Mucosa of stomach (tissue), 1 donor: ENCODE results near the gene RXYLT1.

Experiments used
- H3K27me3 ChIP-seq: one replicate; pipeline ENCODE4 v1.7.0; 2013; ENCODE audit warnings: mild to moderate bottlenecking, low read length; ENCODE audit not compliant: control insufficient read depth, insufficient read depth
- H3K36me3 ChIP-seq: one replicate; pipeline ENCODE4 v1.7.0; 2013; ENCODE audit warnings: low read length; ENCODE audit not compliant: control insufficient read depth, insufficient read depth
- H3K4me1 ChIP-seq: one replicate; pipeline ENCODE4 v1.7.0; 2013; ENCODE audit warnings: mild to moderate bottlenecking, low read length; ENCODE audit not compliant: control insufficient read depth, insufficient read depth
- H3K4me3 ChIP-seq: one replicate; pipeline ENCODE4 v1.7.0; 2013; ENCODE audit warnings: low read length
- H3K9ac ChIP-seq: one replicate; pipeline ENCODE4 v1.7.0; 2013; ENCODE audit warnings: mild to moderate bottlenecking, low read length, moderate library complexity
- H3K9me3 ChIP-seq: one replicate; pipeline ENCODE4 v1.7.0; 2013; ENCODE audit warnings: mild to moderate bottlenecking, low read length, moderate library complexity; ENCODE audit not compliant: control insufficient read depth
- donor health status: Pancreatic carcinoma.

Gene RXYLT1

DNA sequence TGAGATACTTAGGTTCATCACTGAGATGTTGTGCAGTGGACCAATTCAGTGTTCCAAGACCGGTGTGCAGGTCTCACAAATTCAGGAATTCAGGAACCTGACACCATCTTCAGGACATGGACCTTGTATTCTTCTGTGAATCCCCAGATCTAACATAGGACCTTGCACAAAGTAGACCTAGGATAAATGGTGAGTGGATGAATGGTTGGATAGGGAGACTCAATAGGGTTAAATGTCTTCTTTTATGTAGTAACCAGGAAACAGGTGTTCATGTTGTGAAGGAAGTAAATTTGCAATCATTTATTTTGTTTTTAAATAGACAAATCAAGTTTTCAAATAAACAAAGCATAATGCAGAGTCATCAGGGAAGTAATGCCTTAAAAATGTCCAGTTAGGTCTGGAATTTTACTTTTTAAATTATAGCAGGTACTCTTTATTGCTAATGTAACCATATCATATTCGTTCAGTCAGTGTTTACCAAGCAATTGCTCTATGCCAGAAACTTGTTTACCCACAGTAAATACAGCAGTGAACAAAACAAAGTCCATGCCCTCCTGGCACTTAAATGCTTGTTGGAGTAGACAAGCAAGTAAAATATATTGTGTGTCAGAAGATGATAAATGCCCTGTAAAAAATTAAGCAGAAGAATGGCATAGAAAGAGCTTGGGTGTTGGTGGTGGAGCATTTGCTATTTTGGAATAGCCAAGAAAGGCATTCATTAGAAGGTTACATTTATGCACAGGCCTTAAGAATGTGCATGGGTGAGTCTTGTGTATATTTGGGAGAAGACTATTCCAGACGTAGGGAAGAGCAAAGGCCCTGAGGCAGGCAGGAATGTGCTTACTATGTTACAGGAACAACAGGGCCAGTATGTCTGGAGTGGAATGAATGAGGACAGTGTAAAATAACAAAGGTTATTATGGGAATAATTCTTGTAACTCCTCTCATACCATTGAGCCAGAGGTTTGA, 26.3 kb downstream of the RXYLT1 start:
- Histone ChIP-seq H3K4me3 (no peak overlapping the region), H3K9ac (no peak overlapping the region), H3K27me3 (no peaks in the 10 kb centered on the region), H3K4me1 (peaks cover 22% of the 10 kb centered on the region), H3K36me3 (no peaks in the 10 kb centered on the region), H3K9me3 (no peaks in the 10 kb centered on the region)

- H3K9me3 ChIP-seq, result no peaks in the 10 kb centered on the region
- no peaks in the 10 kb centered on the region for H3K27me3 ChIP-seq
- H3K4me3 ChIP-seq, result no peak overlapping the region
- H3K36me3 ChIP-seq, result no peaks in the 10 kb centered on the region
- H3K4me1 ChIP-seq, result peaks cover 22% of the 10 kb centered on the region
- no peak overlapping the region for H3K9ac ChIP-seq
These were observed 28.9 kb downstream of the RXYLT1 start for GRCh38 chr12:63808631-63809030.

DNA sequence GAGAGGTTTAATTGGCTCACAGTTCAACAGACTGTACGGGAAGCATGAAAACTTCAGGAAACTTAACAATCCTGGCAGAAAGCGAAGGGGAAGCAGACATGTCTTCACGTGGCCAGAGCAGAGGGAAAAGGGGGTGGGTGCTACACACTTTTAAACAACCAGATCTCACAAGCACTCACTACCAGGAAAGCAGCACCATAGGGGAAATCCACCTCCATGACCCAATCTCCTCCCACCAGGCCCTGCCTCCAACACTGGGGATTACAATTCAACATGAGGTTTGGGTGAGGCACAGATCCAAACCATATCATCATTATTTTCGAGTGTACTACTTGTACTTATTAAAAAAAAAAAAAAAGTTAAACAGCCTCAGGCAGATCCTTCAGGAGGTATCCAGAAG, 29.9 kb downstream of the RXYLT1 start:
- H3K9ac ChIP-seq, result no peak overlapping the region
- no peaks in the 10 kb centered on the region for H3K36me3 ChIP-seq
- no peak overlapping the region for H3K4me3 ChIP-seq
- H3K9me3 ChIP-seq, result no peaks in the 10 kb centered on the region
- no peaks in the 10 kb centered on the region for H3K27me3 ChIP-seq
- H3K4me1 ChIP-seq, result peaks cover 22% of the 10 kb centered on the region

DNA sequence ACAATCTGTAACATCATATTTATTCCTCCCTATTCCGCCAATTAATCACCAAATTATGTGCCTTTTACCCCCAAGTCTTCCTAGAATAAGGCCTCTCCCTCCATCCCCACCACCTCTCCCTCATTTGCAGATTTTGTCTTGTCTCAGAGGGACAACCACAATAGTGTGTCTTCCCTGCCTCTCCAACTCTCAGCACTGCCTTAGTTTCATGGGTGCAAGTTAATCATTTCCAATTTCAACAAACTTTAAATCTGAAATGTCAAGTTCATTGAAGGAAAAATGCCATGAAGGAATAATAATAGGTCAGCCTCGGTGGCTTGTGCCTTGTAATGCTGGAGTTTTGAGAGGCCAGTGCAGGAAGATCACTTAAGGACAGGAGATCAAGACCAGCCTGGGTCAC, 31.6 kb downstream of the RXYLT1 start:
- Histone ChIP-seq H3K9me3 (no peaks in the 10 kb centered on the region), H3K36me3 (no peaks in the 10 kb centered on the region), H3K4me3 (no peak overlapping the region), H3K9ac (no peak overlapping the region), H3K27me3 (no peaks in the 10 kb centered on the region), H3K4me1 (peaks cover 12% of the 10 kb centered on the region)

GRCh38 chr12:63811755-63812154, 32.0 kb downstream of the RXYLT1 start:
- Histone ChIP-seq H3K36me3 (no peaks in the 10 kb centered on the region), H3K27me3 (no peaks in the 10 kb centered on the region), H3K9ac (no peak overlapping the region), H3K9me3 (no peaks in the 10 kb centered on the region), H3K4me3 (no peak overlapping the region), H3K4me1 (peaks cover 8% of the 10 kb centered on the region)

GRCh38 chr12:63814146-63814772, 34.5 kb downstream of the RXYLT1 start:
- Histone ChIP-seq H3K9me3 (no peaks in the 10 kb centered on the region), H3K4me1 (no peaks in the 10 kb centered on the region), H3K36me3 (no peaks in the 10 kb centered on the region), H3K9ac (no peak overlapping the region), H3K27me3 (no peaks in the 10 kb centered on the region), H3K4me3 (no peak overlapping the region)

DNA sequence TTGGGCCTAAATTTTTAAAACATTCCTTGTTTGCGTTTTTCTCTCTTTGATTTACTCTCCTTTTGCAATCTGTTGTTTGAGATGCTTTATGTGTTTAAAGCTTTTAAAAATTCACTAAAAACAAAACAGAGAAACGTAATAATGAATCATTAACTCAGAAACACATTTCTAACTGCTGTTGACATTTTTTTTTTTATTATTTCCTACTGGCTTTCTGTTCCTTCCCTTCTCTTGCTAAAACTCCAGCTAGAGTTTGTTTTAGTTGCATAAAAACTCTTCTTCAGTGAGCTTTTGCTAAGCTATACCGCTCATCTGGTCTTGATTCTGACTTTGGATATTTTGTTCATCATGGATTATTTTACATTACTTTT, 35.8 kb downstream of the RXYLT1 start:
- H3K9me3 ChIP-seq, result no peaks in the 10 kb centered on the region
- H3K27me3 ChIP-seq, result no peaks in the 10 kb centered on the region
- H3K36me3 ChIP-seq, result no peaks in the 10 kb centered on the region
- no peaks in the 10 kb centered on the region for H3K4me1 ChIP-seq
- no peak overlapping the region for H3K9ac ChIP-seq
- no peak overlapping the region for H3K4me3 ChIP-seq

DNA sequence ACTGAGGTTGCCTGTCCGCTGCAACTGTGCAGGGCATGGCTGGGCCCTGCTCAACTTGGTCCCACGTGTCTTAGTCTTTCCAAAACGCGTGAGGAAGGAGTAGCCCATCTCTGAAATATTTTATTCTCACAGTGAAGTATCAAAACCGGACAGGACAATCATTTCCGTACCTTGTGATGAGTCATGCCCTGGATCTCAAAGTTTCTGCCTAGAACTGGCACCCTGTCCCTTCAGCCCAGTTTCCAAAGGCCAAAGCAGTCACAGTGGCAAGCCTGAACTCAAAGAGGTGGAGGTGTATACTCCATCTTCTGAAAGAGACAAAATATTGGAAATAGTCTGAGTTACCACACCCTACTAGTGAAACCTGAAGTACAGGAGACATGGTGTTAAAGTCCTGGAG, 36.3 kb downstream of the RXYLT1 start:
- Histone ChIP-seq H3K27me3 (no peaks in the 10 kb centered on the region), H3K4me1 (no peaks in the 10 kb centered on the region), H3K4me3 (no peak overlapping the region), H3K9me3 (no peaks in the 10 kb centered on the region), H3K9ac (no peak overlapping the region), H3K36me3 (no peaks in the 10 kb centered on the region)

- Histone ChIP-seq H3K9ac (no peak overlapping the region), H3K4me3 (no peak overlapping the region), H3K27me3 (peaks cover 5% of the 10 kb centered on the region), H3K9me3 (no peaks in the 10 kb centered on the region), H3K36me3 (no peaks in the 10 kb centered on the region), H3K4me1 (no peaks in the 10 kb centered on the region)
These were observed 40.7 kb downstream of the RXYLT1 start for GRCh38 chr12:63820427-63820826.

GRCh38 chr12:63821781-63822251, 42.1 kb downstream of the RXYLT1 start:
- peak overlapping the region; percentile 14 for H3K4me3 ChIP-seq
- no peaks in the 10 kb centered on the region for H3K36me3 ChIP-seq
- H3K9me3 ChIP-seq, result no peaks in the 10 kb centered on the region
- H3K4me1 ChIP-seq, result no peaks in the 10 kb centered on the region
- peaks cover 5% of the 10 kb centered on the region for H3K27me3 ChIP-seq
- peak overlapping the region; percentile 31 for H3K9ac ChIP-seq

- Histone ChIP-seq H3K4me3 (no peak overlapping the region), H3K9ac (peak overlapping the region; percentile 31), H3K27me3 (peaks cover 5% of the 10 kb centered on the region), H3K4me1 (no peaks in the 10 kb centered on the region), H3K36me3 (no peaks in the 10 kb centered on the region), H3K9me3 (no peaks in the 10 kb centered on the region)
These were observed 42.6 kb downstream of the RXYLT1 start for GRCh38 chr12:63822352-63822751.

DNA sequence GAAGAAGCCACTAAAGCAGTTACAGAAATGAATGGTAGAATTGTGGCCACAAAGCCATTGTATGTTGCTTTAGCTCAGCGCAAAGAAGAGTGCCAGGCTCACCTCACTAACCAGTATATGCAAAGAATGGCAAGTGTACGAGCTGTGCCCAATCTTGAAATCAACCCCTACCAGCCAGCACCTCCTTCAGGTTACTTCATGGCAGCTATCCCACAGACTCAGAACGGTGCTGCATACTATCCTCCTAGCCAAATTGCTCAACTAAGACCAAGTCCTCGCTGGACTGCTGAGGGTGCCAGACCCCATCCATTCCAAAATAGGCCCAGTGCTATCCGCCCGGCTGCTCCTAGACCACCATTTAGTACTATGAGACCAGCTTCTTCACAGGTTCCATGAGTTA, 43.3 kb downstream of the RXYLT1 start:
- H3K9me3 ChIP-seq, result no peaks in the 10 kb centered on the region
- H3K36me3 ChIP-seq, result no peaks in the 10 kb centered on the region
- no peak overlapping the region for H3K9ac ChIP-seq
- H3K4me3 ChIP-seq, result no peak overlapping the region
- peaks cover 5% of the 10 kb centered on the region for H3K27me3 ChIP-seq
- no peaks in the 10 kb centered on the region for H3K4me1 ChIP-seq
